Activated T-helper 1 cell treated with Interleukin-2 at 50 U/mL for 16 hours (primary cell): ENCODE data around the gene LYVE1.

Source experiments
- DNase-seq: peaks from one replicate; pipeline ENCODE4 v3.0.0-alpha.2; 2020; ENCODE audit warnings: low read depth

The LYVE1 gene

GRCh38 chr11:10592331-10592730, 23.9 kb upstream of the LYVE1 start:
- no peak for DNase-seq

- no peak for DNase-seq
These were observed 23.3 kb upstream of the LYVE1 start for GRCh38 chr11:10591741-10592140.

DNA sequence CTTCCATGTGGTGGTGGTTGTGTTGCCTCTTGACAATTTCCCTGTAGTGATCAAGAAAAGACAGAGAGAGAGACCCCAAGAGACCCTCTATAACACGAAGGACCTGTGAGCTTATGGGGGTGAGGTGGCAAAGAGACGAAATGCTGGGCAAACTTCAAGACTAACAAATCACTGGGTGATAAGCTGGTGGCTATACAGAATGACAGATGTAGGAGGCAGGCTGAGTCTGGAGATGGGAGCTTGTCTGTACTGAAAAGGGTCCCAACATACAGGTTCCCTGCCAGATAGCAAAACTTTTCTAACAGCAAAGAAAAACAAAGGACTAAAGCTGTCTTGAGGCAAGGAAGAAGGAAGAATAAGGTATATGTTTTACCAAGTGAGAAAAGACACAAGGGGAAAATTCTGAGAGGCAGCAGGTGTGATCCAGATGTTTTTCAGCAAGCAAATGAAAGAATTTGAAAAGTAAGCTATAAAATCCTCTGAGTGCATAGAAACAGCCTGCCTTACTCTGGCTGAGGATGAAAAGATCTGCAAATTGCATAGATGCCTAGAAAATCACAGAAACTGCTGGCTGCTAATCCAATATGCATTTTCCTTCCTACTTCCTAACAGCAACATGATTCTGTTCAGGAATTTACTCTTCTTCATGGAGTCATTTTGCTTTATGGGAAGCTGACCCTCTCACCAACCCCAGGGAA, 21.9 kb upstream of the LYVE1 start:
- DNase-seq = no peak

DNA sequence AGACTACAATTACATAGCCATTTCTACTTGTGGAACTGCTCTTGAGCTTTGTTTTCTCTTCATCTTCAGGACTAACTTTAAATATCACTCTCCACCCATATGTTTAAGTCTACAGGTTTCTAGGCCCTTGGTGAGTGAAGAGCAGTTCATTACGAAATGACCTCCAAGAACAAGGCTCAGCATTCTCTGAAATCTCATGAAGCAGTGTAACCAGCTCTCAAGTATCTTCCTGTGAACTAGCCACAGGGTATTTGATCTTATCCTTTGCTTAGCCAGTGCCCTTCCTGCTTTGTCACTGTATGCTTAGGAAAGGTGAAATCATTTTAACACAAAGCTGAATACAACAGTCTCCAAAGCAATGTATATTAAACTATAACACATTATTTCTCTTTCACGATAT, 20.4 kb upstream of the LYVE1 start:
- DNase-seq = no peak

GRCh38 chr11:10587995-10588394, 19.5 kb upstream of the LYVE1 start:
- no peak for DNase-seq

DNA sequence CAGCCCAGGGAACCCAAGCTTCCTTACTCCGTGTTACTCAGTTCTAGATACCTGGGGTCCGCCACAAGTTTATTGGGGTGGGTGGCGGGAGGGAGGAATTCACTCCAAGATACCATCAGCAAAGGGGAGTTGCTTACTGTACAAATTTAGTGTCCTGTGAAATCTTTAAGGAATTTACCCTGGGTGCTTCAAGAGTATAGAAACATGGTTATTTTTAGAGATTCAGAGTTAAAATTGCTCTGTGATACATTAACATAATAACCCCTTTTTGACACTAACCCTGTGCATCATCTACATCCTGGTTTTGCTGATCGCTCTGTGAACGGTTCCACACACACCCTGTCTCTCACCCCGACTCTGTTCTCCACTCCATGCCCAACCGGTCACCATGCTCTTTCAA, 18.9 kb upstream of the LYVE1 start:
- DNase-seq = no peak

GRCh38 chr11:10584071-10584501, 15.6 kb upstream of the LYVE1 start:
- no peak for DNase-seq

DNA sequence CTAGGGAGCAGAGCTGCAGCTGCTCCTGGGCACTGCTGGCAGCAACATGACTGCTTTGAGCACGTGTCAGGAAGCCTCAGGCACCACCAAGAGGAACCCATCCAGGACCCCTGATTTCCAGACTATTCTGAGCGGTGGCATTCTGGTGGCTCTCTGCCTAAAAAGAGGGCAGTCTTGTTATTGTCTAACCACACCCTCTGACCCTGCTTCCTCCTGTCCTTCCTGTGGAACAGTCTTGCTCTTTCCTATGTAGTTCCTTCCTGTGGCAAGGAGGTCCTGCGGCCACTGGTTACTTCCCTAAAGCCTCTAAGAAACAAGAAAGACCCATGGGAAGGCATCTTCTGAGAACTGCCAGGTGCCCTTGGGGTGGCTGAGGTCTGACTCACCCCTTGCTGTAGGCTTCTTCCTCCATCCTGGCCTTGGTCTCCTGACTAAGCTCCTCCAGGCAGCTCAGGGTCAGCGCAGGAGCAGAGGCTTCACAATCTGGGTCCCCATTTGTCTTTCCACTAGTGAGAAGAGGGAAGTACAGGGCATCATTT, 13.1 kb upstream of the LYVE1 start:
- DNase-seq = no peak

GRCh38 chr11:10580623-10581022, 12.2 kb upstream of the LYVE1 start:
- DNase-seq = no peak

GRCh38 chr11:10579700-10580099, 11.2 kb upstream of the LYVE1 start:
- no peak for DNase-seq

DNA sequence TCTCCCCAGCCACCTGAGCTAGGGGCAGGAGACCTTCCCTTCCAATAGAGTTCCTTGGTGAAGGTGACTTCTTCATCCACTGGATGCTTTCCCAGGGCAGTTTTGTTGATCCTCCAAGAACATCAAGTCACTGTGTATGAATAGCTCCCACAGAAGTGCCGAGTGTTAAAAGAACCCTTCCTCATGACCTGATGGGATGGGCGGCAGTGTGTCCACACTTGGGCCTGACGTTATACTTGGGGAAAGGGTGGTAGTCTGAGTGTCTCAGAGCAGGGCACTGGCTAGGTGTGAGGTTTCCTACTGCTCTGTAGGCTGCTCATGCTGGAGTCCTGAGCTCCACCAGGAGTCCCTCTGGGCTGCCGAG, 7.6 kb upstream of the LYVE1 start:
- no peak for DNase-seq

- DNase-seq = no peak
These were observed 7.0 kb upstream of the LYVE1 start for GRCh38 chr11:10575346-10576034.

- no peak for DNase-seq
These were observed 5.1 kb upstream of the LYVE1 start for GRCh38 chr11:10573556-10573955.

GRCh38 chr11:10573028-10573427, 4.6 kb upstream of the LYVE1 start:
- no peak for DNase-seq

DNA sequence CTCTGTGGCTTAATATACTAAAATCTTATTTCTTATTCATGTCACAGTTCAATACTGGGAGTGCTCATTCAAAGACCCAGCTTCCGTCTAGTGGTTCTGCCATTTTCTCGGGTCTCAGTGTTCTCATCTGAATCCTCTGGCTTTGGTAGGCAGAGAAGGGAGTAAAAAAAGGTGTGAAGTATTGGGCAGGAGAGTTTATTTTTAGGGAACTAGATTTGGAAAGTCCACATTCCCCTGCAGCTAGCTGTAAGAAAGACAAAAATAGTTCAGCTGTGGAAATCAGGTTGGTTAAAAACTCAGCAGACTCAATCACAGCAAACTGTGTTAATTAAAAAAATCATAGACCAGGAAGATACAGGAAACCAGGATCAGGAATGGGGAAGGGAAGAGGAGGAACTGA, 4.1 kb upstream of the LYVE1 start:
- no peak for DNase-seq

DNA sequence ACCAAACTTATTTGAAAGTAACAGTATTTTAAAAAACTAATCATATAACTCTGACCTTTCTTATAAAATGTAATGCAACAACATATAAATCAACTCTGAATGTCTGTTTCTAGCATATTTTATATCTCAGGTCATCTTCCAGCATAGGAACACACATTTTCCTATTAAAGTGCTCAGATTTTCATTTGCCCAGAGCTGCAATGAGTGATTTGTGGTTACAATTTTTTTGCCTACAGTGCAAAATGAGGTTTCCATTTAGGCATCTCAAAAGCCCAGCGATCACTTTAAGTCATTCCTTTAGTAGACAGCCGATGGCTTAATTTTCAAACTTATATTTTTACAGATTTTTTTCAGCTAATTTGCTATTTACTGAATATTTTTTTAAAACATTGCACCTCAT, 1.0 kb downstream of the LYVE1 start:
- no peak for DNase-seq

GRCh38 chr11:10566257-10566957, 2.1 kb downstream of the LYVE1 start:
- no peak for DNase-seq

- DNase-seq = no peak
These were observed 3.0 kb downstream of the LYVE1 start for GRCh38 chr11:10565493-10565892.

DNA sequence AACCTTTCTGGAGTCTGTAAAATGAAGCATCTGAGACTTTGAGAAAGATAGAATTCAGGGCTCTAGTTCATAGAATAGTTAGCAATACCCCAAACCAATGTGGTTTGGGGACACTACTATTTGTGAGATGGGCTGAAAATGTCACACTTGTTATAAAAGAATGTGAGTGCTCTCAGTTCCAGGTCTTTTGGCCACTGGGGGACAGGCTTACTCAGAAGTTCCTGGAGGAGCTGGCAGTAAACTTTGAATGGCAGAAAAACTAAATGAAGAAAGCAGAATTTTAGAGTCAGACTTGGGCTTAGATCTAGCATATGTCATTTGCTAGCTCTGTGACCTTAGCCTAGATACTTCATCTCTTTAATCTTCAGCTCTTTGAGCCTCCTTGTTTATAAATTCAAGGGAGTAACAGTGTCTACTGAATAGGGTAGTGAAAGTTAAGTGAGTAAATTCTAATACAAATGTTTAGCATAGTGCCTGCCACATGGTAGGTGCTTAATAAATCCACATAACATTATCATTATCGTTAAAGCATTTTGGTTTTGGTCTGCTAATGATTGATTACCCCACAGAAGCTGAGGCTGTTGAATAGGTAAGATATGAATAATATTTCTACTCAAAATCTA, 3.7 kb downstream of the LYVE1 start:
- no peak for DNase-seq

DNA sequence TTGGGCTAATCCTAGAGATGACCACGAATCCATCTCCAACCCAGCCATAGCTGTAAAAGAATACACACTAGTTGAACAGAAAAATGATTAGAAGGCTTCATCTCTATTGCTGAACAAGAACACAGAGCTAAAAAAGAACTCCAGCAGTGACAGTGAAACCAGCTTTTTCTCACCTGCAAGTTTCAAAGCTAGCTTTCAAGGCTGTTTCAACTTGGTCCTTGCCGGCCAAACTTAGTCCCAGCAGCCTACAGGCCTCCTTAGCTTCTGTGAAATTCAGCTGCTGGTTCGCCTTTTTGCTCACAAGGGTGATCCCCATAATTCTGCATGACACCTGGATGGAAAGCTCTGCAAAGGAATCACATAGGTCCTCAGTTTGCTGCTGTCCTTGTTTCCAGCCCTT, 4.4 kb downstream of the LYVE1 start:
- DNase-seq = no peak

- DNase-seq = no peak
These were observed 6.5 kb downstream of the LYVE1 start for GRCh38 chr11:10561947-10562346.

- no peak for DNase-seq
These were observed 7.2 kb downstream of the LYVE1 start for GRCh38 chr11:10561043-10561818.
